NT2/D1 (cell line): ENCODE results near the gene LPO.

Source experiments
- YY1 ChIP-seq: IDR thresholded peaks from 2 replicates; pipeline ENCODE4 v1.6.1; 2011; ENCODE audit not compliant: insufficient read length, insufficient read depth
- ZNF274 ChIP-seq: IDR thresholded peaks from 2 replicates; pipeline ENCODE4 v1.6.1; 2011; ENCODE audit warnings: mild to moderate bottlenecking, low read depth, low read length

DNA sequence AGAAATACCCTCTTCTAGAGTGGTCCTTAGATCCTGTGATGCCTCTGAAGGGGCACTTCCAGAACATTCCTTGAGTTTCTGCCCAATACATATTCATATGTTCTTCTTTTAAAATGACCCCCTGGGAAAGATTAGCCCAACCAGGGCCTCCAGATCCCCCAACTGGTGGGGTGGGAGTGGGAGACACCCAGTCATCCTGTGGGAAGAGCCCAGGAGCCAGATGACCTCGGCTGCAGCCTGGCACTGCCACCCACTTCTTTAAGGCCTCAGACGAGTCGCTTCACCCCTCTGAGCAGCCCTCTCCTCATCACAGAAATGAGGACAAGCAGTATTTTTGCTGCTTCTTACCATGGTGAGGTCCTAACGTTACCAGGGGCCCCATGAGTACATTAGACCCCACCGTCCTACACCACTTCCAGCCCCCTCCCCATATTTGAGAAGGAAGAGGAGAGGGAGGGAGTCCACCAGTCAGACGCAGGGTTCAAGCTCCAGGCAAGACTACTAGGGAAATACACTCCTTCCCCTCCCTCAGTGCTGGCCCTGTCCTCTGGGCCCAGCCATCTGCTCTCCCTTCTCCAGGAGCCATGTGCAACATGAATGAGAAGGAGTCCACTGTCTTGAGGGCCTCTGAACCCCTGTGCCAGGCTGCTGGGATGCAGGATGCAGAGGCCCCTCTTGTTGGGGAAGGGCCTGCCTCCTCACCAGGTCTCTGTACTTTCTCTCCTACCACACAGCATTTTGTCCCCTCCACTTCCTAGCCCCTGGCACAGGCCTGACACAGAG is 30.6 kb downstream of the LPO start:
- TF ChIP-seq YY1: no peak
- no peak for TF ChIP-seq ZNF274
